ENCODE results near the gene CORO2B. TPM values are rescaled to one million over a fixed set of nuclear protein-coding genes. Genes with fewer than 3 reads are reported as not detected.

CORO2B gene
- total and polyA plus RNA-seq, 4 donors: 1.8 to 9.2 (median 5.0) TPM

DNA sequence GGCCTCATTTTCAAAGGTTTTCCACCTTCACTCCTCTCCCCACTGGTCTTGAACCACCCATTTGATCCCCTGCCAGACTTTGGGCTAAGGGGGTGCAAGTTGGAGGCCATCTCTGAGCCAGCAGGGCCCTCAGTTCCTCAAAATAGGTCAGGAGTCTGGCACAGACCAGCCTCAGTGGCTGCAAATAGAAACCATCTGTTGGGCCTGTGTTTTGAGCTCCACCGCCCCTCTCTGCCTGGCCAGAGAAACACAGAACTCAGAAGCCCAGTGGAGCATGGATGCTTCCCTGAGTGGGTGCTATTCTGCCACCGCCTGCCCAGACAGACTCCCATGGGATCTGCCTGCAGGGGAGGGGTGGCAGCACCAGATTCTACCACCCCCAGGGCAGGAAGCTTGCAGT lies 56.3 kb downstream of the CORO2B start:
- Histone ChIP-seq H3K27me3 (ENCODE audit: control insufficient read depth in 1 of 2, insufficient read depth in 2 of 2, low read length in 1 of 2) (no peaks in the 10 kb centered on the region), H3K9me3 (ENCODE audit: control insufficient read depth, low read length) (no peaks in the 10 kb centered on the region), H3K27ac (ENCODE audit: low read depth in 1 of 2, low read length in 2 of 2) (no peak overlapping the region), H3K4me1 (ENCODE audit: control insufficient read depth in 1 of 2, insufficient read depth in 2 of 2, low read length in 2 of 2) (no peaks in the 10 kb centered on the region), H3K36me3 (ENCODE audit: control insufficient read depth in 1 of 2, insufficient read depth in 2 of 2, low read length in 1 of 2) (no peaks in the 10 kb centered on the region), H3K4me3 (ENCODE audit: low read length in 2 of 2) (no peak overlapping the region)
- WGBS, 2 donors: 3 to 10% methylated on average over 2 of the region's 2 CpGs
- intact Hi-C loops (cut with DNase I): no loop called here
- DNase-seq (no peak), ATAC-seq (ENCODE audit: low FRiP score) (peak; percentile 51)

DNA sequence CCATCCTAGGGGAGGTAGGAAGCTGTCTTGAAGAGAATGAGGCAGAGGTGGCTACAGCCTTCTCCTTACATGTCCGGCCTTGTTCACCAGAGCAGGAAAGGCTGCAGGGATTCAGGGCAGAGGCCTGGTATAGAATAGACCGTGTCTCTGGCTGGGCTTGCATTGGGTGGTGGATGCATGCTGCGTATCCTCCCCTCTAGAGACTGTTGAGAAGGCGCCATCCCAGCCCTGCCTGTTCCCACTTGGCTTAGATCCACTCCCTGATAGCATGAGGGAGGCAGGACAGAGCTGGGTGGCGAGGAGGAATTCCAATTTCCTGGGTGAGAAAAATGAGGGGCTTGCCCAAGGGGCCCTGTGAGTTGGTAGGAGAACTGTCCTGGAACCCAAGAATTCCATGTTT lies 57.5 kb downstream of the CORO2B start:
- WGBS, 2 donors: 95 to 96% methylated on average over 5 of the region's 5 CpGs
- Histone ChIP-seq H3K27me3 (ENCODE audit: control insufficient read depth in 1 of 2, insufficient read depth in 2 of 2, low read length in 1 of 2) (no peaks in the 10 kb centered on the region), H3K4me1 (ENCODE audit: control insufficient read depth in 1 of 2, insufficient read depth in 2 of 2, low read length in 2 of 2) (no peaks in the 10 kb centered on the region), H3K36me3 (ENCODE audit: control insufficient read depth in 1 of 2, insufficient read depth in 2 of 2, low read length in 1 of 2) (no peaks in the 10 kb centered on the region), H3K9me3 (ENCODE audit: control insufficient read depth, low read length) (no peaks in the 10 kb centered on the region), H3K4me3 (ENCODE audit: low read length in 2 of 2) (no peak overlapping the region), H3K27ac (ENCODE audit: low read depth in 1 of 2, low read length in 2 of 2) (no peak overlapping the region)
- ATAC-seq (ENCODE audit: low FRiP score) (no peak), DNase-seq (no peak)
- intact Hi-C loops (cut with DNase I): no loop called here

DNA sequence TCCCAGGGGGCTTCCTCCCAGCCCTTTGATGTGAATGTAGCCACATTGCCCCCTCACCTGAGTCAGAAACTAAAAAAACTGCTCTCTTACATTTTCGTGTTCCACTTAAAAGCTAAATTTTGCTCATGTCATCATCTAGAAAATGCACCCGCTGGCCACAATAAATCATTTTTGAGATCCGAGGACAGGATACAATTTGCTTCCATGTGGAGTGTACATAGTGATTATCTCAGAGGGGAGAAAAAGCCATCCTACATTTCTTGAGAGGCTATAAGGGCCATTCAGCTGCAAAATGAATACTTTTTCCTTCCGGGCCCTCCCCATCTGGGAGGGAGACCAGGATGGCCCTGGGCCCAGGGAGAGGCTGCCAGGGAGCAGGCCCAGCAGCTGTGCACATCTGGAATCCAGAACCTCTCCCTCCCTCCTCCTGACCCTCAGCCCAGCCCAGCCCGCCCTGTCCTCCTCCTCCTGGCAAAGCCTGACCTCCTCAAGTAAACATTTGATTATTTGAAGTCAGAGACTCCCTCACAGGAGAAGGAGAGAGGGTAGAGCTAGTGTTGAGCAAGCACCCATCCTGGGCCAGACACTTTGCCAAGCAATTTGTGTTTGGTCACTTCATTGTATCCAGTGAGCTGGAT lies 59.1 kb downstream of the CORO2B start:
- ATAC-seq (ENCODE audit: low FRiP score): peak; percentile 71
- no peaks in the 10 kb centered on the region for H3K27me3 ChIP-seq (ENCODE audit: control insufficient read depth in 1 of 2, insufficient read depth in 2 of 2, low read length in 1 of 2)
- 10 to 16% methylated on average over 4 to 5 of the region's 5 CpGs for WGBS, 2 donors
- H3K4me1 ChIP-seq (ENCODE audit: control insufficient read depth in 1 of 2, insufficient read depth in 2 of 2, low read length in 2 of 2): no peaks in the 10 kb centered on the region
- H3K4me3 ChIP-seq (ENCODE audit: low read length in 2 of 2): no peak overlapping the region
- H3K36me3 ChIP-seq (ENCODE audit: control insufficient read depth in 1 of 2, insufficient read depth in 2 of 2, low read length in 1 of 2): no peaks in the 10 kb centered on the region
- intact Hi-C loops (cut with DNase I): no loop called here
- no peaks in the 10 kb centered on the region for H3K9me3 ChIP-seq (ENCODE audit: control insufficient read depth, low read length)
- H3K27ac ChIP-seq (ENCODE audit: low read depth in 1 of 2, low read length in 2 of 2): no peak overlapping the region
- DNase-seq: peak; percentile 70 to 81

DNA sequence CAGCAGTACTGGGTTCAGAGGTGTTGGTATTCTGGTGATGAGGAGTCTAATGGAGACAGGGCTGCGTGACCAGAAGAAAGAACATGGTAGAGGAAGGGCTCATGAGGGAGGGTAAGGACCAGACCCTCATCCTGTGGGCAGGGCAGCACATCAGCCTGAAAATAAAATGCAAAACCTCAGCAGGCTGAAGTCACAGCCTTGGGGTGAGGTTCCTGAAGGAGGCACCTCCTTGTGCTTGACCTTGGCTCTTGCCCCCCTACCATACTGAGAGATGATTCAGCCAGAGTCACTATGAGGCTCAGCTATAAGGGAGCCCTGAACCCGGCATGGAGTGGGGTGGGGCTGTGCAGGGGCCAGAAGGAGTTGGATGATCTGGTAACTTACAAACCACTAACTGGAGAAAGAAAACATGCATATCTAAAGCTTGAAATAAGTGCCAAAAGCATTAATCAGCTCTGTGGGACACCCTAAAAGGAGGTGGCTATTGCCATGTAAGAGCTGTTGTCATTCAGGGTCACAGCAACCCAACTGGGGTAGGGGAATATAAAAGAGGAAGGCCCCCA lies 60.2 kb downstream of the CORO2B start:
- intact Hi-C loops (cut with DNase I): no loop called here
- no peaks in the 10 kb centered on the region for H3K9me3 ChIP-seq (ENCODE audit: control insufficient read depth, low read length)
- H3K36me3 ChIP-seq (ENCODE audit: control insufficient read depth in 1 of 2, insufficient read depth in 2 of 2, low read length in 1 of 2): no peaks in the 10 kb centered on the region
- H3K4me1 ChIP-seq (ENCODE audit: control insufficient read depth in 1 of 2, insufficient read depth in 2 of 2, low read length in 2 of 2): no peaks in the 10 kb centered on the region
- no peak overlapping the region for H3K27ac ChIP-seq (ENCODE audit: low read depth in 1 of 2, low read length in 2 of 2)
- DNase-seq (no peak), ATAC-seq (ENCODE audit: low FRiP score) (no peak)
- H3K27me3 ChIP-seq (ENCODE audit: control insufficient read depth in 1 of 2, insufficient read depth in 2 of 2, low read length in 1 of 2): no peaks in the 10 kb centered on the region
- 57 to 62% methylated on average over 2 of the region's 2 CpGs for WGBS, 2 donors
- no peak overlapping the region for H3K4me3 ChIP-seq (ENCODE audit: low read length in 2 of 2)

DNA sequence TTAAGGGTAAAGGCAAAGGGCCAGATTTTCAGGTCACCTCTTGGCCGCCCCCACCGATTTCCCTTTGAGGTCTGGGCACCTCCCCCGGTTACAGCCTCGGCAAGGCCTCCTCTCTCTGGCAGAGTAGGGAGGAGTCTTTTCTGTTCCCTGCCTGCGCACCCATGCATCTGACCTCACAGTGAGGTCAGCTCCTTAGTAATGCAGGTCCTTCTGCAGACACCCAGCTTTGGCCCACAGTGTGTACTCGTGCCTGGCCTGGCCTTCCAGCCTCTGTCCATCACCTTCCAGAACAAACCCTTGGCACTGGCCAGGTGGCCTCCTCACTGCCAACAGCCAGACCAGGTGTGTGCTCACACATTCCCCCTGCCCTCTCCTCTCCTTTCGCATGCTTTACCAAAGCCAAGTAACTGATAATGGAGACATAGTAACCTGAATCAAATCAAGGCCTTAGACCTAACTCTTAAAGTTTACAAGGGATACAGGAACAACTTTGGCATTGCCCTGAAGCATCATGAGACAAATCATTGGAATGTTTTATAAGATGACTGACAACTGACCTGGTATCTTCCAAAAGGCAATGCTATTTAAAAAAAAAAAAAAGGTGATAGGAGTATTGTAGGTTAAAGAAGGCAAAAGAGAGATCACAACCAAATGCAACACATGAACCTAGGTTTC lies 61.3 kb downstream of the CORO2B start:
- no peak for ATAC-seq (ENCODE audit: low FRiP score)
- intact Hi-C loops (cut with DNase I): no loop called here
- Histone ChIP-seq H3K4me1 (ENCODE audit: control insufficient read depth in 1 of 2, insufficient read depth in 2 of 2, low read length in 2 of 2) (no peaks in the 10 kb centered on the region), H3K27ac (ENCODE audit: low read depth in 1 of 2, low read length in 2 of 2) (no peak overlapping the region), H3K27me3 (ENCODE audit: control insufficient read depth in 1 of 2, insufficient read depth in 2 of 2, low read length in 1 of 2) (no peaks in the 10 kb centered on the region), H3K4me3 (ENCODE audit: low read length in 2 of 2) (no peak overlapping the region), H3K9me3 (ENCODE audit: control insufficient read depth, low read length) (no peaks in the 10 kb centered on the region), H3K36me3 (ENCODE audit: control insufficient read depth in 1 of 2, insufficient read depth in 2 of 2, low read length in 1 of 2) (no peaks in the 10 kb centered on the region)
- DNase-seq: no peak
- 70 to 71% methylated on average over 7 of the region's 7 CpGs for WGBS, 2 donors

DNA sequence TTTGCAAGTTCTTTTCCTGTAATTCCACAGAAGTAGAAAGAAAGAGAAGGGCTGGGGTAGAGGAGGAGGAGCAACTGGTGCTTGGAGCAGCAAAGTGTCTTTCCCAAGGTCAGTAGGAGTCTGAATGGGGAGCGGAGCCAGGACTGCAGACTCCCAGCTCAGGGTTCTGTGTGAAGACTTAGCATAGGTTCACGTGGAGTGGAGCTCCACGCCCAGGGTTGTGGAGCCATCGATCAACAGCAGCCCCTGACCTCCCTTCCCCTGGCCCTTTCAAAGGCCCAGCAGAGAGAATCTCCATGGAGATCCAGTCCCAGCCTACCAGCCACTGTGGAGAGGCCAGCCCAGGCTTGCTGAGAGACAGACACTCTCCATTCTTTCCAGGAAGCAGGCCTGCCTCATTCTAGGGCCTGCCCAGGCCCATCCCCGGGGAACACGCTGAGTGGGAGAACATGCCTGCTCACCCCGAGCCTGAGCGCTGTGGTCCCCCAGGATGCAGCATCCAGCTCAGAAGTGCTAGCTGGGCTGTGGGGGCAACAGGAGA lies 62.1 kb downstream of the CORO2B start:
- intact Hi-C loops (cut with DNase I): no loop called here
- Histone ChIP-seq H3K9me3 (ENCODE audit: control insufficient read depth, low read length) (no peaks in the 10 kb centered on the region), H3K27me3 (ENCODE audit: control insufficient read depth in 1 of 2, insufficient read depth in 2 of 2, low read length in 1 of 2) (no peaks in the 10 kb centered on the region), H3K27ac (ENCODE audit: low read depth in 1 of 2, low read length in 2 of 2) (no peak overlapping the region), H3K4me3 (ENCODE audit: low read length in 2 of 2) (no peak overlapping the region), H3K4me1 (ENCODE audit: control insufficient read depth in 1 of 2, insufficient read depth in 2 of 2, low read length in 2 of 2) (no peaks in the 10 kb centered on the region), H3K36me3 (ENCODE audit: control insufficient read depth in 1 of 2, insufficient read depth in 2 of 2, low read length in 1 of 2) (no peaks in the 10 kb centered on the region)
- peak; percentile 34 for ATAC-seq (ENCODE audit: low FRiP score)
- WGBS, 2 donors: 81 to 89% methylated on average over 8 of the region's 8 CpGs
- no peak for DNase-seq

DNA sequence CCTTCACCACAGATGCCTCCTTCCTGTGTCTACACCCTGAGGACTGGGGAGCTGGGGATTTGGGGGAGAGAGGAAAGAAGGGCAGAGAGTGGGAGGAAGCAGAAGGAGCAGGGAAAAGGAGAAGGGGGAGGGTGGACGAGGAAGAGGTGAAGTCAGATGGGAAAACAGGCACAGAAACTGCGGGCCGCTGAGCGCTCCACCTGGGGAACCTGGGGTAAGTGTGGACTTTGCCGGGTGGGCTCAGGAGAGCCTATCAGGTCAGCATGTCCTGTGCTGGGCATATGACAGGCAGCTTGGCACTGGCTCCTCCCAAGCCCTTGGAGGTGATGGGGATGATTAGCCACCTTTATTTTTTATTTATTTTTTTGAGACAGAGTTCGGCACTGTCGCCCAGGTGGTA lies 62.6 kb downstream of the CORO2B start:
- Histone ChIP-seq H3K9me3 (ENCODE audit: control insufficient read depth, low read length) (no peaks in the 10 kb centered on the region), H3K27me3 (ENCODE audit: control insufficient read depth in 1 of 2, insufficient read depth in 2 of 2, low read length in 1 of 2) (no peaks in the 10 kb centered on the region), H3K4me3 (ENCODE audit: low read length in 2 of 2) (no peak overlapping the region), H3K36me3 (ENCODE audit: control insufficient read depth in 1 of 2, insufficient read depth in 2 of 2, low read length in 1 of 2) (no peaks in the 10 kb centered on the region), H3K27ac (ENCODE audit: low read depth in 1 of 2, low read length in 2 of 2) (no peak overlapping the region), H3K4me1 (ENCODE audit: control insufficient read depth in 1 of 2, insufficient read depth in 2 of 2, low read length in 2 of 2) (no peaks in the 10 kb centered on the region)
- intact Hi-C loops (cut with DNase I): no loop called here
- WGBS, 2 donors: 96 to 97% methylated on average over 7 of the region's 7 CpGs
- no peak for DNase-seq
- ATAC-seq (ENCODE audit: low FRiP score): no peak

DNA sequence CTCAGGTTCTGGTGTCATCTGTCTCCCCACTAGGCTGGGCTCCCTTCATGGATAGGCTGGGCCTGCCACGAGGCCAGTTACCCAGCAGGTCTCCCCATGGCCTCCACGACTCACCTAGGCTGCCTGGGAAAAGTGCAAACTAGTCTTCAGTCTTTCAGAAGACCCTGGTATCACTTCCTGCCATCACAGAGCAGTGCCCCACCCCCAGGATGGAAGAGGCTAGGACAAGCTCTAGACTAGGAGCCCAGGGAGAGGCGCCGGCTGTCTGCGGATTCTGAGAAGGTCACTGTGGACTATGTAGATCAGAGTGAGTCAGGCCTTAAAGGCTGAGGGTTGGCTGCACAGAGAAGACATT lies 63.7 kb downstream of the CORO2B start:
- ATAC-seq (ENCODE audit: low FRiP score) (no peak), DNase-seq (no peak)
- H3K27me3 ChIP-seq (ENCODE audit: control insufficient read depth in 1 of 2, insufficient read depth in 2 of 2, low read length in 1 of 2): no peaks in the 10 kb centered on the region
- H3K4me3 ChIP-seq (ENCODE audit: low read length in 2 of 2): no peak overlapping the region
- 89% methylated on average over 5 of the region's 5 CpGs for WGBS, 2 donors
- H3K36me3 ChIP-seq (ENCODE audit: control insufficient read depth in 1 of 2, insufficient read depth in 2 of 2, low read length in 1 of 2): no peaks in the 10 kb centered on the region
- no peaks in the 10 kb centered on the region for H3K9me3 ChIP-seq (ENCODE audit: control insufficient read depth, low read length)
- intact Hi-C loops (cut with DNase I): no loop called here
- no peaks in the 10 kb centered on the region for H3K4me1 ChIP-seq (ENCODE audit: control insufficient read depth in 1 of 2, insufficient read depth in 2 of 2, low read length in 2 of 2)
- no peak overlapping the region for H3K27ac ChIP-seq (ENCODE audit: low read depth in 1 of 2, low read length in 2 of 2)
